H1 (cell line): ENCODE data around the gene STK39. TPM values are rescaled to one million over a fixed set of nuclear protein-coding genes. Genes with fewer than 3 reads are reported as not detected.

Source experiments
- CTCF ChIA-PET: fragments of 300-600 bp; sonication (Branson Sonifier 250); formaldehyde crosslinking; loops from one replicate; lab custom pipeline; 2021; ENCODE audit not compliant: partially characterized antibody; lab: Charles Lee
- POLR2A ChIA-PET: fragments of 300-600 bp; sonication (Branson Sonifier 250); formaldehyde crosslinking; loops from one replicate; lab custom pipeline; 2021; ENCODE audit warnings: inconsistent platforms; ENCODE audit not compliant: partially characterized antibody; lab: Charles Lee
- DNase-seq, 2 experiments: peaks; one replicate each; pipeline versions ENCODE4 v3.0.0 to v3.0.0-alpha.2; 2010 to 2022; ENCODE audit warnings: low spot score in 2 of 2, low read depth in 1 of 2, mixed read lengths in 1 of 2
- FAIRE-seq: peaks from 2 replicates; lab custom pipeline; 2011; peaks lifted over from hg19 to GRCh38; lab: Jason Lieb, UNC
- H2AFZ ChIP-seq: 2 replicates; pipeline ENCODE4 v1.8.1; 2012; ENCODE audit warnings: low read length, inconsistent platforms
- H2AK5ac ChIP-seq: 2 replicates; pipeline ENCODE4 v1.6.1; 2013; ENCODE audit warnings: low read depth, low read length
- H2BK120ac ChIP-seq: replicated peaks from 2 replicates; pipeline ENCODE3; 2013; ENCODE audit warnings: low read depth, low read length, inconsistent platforms
- H2BK12ac ChIP-seq: 2 replicates; pipeline ENCODE4 v1.6.1; 2013; ENCODE audit warnings: low read depth, low read length
- H2BK15ac ChIP-seq: 2 replicates; pipeline ENCODE4 v1.6.1; 2013; ENCODE audit warnings: low read length
- H2BK20ac ChIP-seq: 2 replicates; pipeline ENCODE4 v1.6.1; 2013; ENCODE audit warnings: low read length
- H2BK5ac ChIP-seq: 2 replicates; pipeline ENCODE4 v1.6.1; 2013; ENCODE audit warnings: low read depth, low read length
- H3K14ac ChIP-seq: 2 replicates; pipeline ENCODE4 v1.6.1; 2013; ENCODE audit warnings: inconsistent platforms; ENCODE audit not compliant: insufficient read length
- H3K18ac ChIP-seq: 2 replicates; pipeline ENCODE4 v1.6.1; 2013; ENCODE audit warnings: low read length; ENCODE audit errors: extremely low read depth
- H3K23ac ChIP-seq: 2 replicates; pipeline ENCODE4 v1.6.1; 2013; ENCODE audit warnings: inconsistent platforms; ENCODE audit not compliant: insufficient read length
- H3K23me2 ChIP-seq: 2 replicates; pipeline ENCODE4 v1.6.1; 2013; ENCODE audit warnings: low read depth, low read length
- H3K27ac ChIP-seq: 2 replicates; pipeline ENCODE4 v1.6.1; 2011; ENCODE audit warnings: low read depth, low read length, inconsistent platforms
- H3K27me3 ChIP-seq, 4 experiments: replicated peaks in 1 of 4; 1 replicate in 1 of 4; 2 replicates in 3 of 4; pipeline versions ENCODE4 v1.6.1 to v1.8.1; 2011 to 2013; ENCODE audit warnings: low read length in 3 of 4, mild to moderate bottlenecking in 3 of 4, inconsistent platforms in 2 of 4, mixed read lengths in 2 of 4, moderate library complexity in 1 of 4; ENCODE audit not compliant: control insufficient read depth in 3 of 4, insufficient read depth in 3 of 4; ENCODE audit errors: extremely low read depth in 1 of 4
- H3K36me3 ChIP-seq, 4 experiments: 2 replicates each; pipeline versions ENCODE4 v1.6.1 to v1.8.1; 2011 to 2013; ENCODE audit warnings: mild to moderate bottlenecking in 4 of 4, low read length in 3 of 4, moderate library complexity in 2 of 4, control low read depth in 1 of 4, inconsistent platforms in 1 of 4; ENCODE audit not compliant: insufficient read depth in 4 of 4, control insufficient read depth in 2 of 4
- H3K4ac ChIP-seq: replicated peaks from 2 replicates; pipeline ENCODE3; 2013; ENCODE audit warnings: low read length, low read depth, mixed read lengths, inconsistent platforms; ENCODE audit not compliant: insufficient read length
- H3K4me1 ChIP-seq, 4 experiments: replicated peaks in 1 of 4; 1 replicate in 1 of 4; 2 replicates in 3 of 4; pipeline versions ENCODE4 v1.6.1 to v1.8.1; 2011 to 2013; ENCODE audit warnings: low read length in 3 of 4, inconsistent platforms in 2 of 4, mixed read lengths in 1 of 4; ENCODE audit not compliant: insufficient read depth in 4 of 4, control insufficient read depth in 3 of 4
- H3K4me2 ChIP-seq, 2 experiments: 2 replicates each; pipeline versions ENCODE4 v1.6.1 to v1.8.1; 2011 to 2013; ENCODE audit warnings: low read depth in 2 of 2, low read length in 2 of 2, control low read depth in 1 of 2, inconsistent platforms in 1 of 2, mild to moderate bottlenecking in 1 of 2; ENCODE audit not compliant: insufficient read depth in 1 of 2
- H3K4me3 ChIP-seq, 4 experiments: fragments of 200-600, 300-600 bp in 1 of 4; sonication (generic), shearing (Covaris generic), sonication (Bioruptor Twin) in 1 of 4; 2 replicates each; pipeline versions ENCODE4 v1.5.1 to v1.8.1; 2011 to 2016; ENCODE audit warnings: low read length in 4 of 4, low read depth in 3 of 4, control low read depth in 2 of 4, inconsistent platforms in 2 of 4, mild to moderate bottlenecking in 2 of 4, mixed read lengths in 1 of 4, moderate library complexity in 1 of 4; ENCODE audit not compliant: insufficient read depth in 2 of 4; ENCODE audit errors: extremely low read depth in 1 of 4
- H3K56ac ChIP-seq: replicated peaks from 2 replicates; pipeline ENCODE3; 2013; ENCODE audit warnings: low read depth, mild to moderate bottlenecking, mixed read lengths, low read length, inconsistent platforms; ENCODE audit not compliant: insufficient read length
- H3K79me1 ChIP-seq: 2 replicates; pipeline ENCODE4 v1.6.1; 2013; ENCODE audit warnings: low read depth, low read length, control low read depth
- H3K79me2 ChIP-seq, 2 experiments: 2 replicates each; pipeline versions ENCODE4 v1.6.1 to v1.8.1; 2012 to 2013; ENCODE audit warnings: low read length in 2 of 2, mild to moderate bottlenecking in 2 of 2, inconsistent platforms in 1 of 2; ENCODE audit not compliant: insufficient read depth in 2 of 2, control insufficient read depth in 1 of 2
- H3K9ac ChIP-seq, 4 experiments: replicated peaks in 1 of 4; 1 replicate in 1 of 4; 2 replicates in 3 of 4; pipeline versions ENCODE4 v1.6.1 to v1.8.1; 2011 to 2013; ENCODE audit warnings: low read depth in 3 of 4, low read length in 3 of 4, control low read depth in 2 of 4, mild to moderate bottlenecking in 2 of 4, moderate library complexity in 2 of 4, inconsistent platforms in 1 of 4; ENCODE audit errors: extremely low read depth in 1 of 4
- H3K9me3 ChIP-seq, 2 experiments: 2 replicates each; pipeline versions ENCODE4 v1.6.1 to v1.8.1; 2012 to 2013; ENCODE audit warnings: mild to moderate bottlenecking in 2 of 2, moderate library complexity in 2 of 2, control low read depth in 1 of 2, inconsistent platforms in 1 of 2, low read depth in 1 of 2, low read length in 1 of 2, mixed read lengths in 1 of 2; ENCODE audit not compliant: insufficient read depth in 2 of 2
- H4K20me1 ChIP-seq, 2 experiments: replicated peaks in 1 of 2; 2 replicates each; pipeline versions ENCODE3 to v1.8.1; 2011 to 2013; ENCODE audit warnings: inconsistent platforms in 2 of 2, low read length in 2 of 2, mild to moderate bottlenecking in 1 of 2; ENCODE audit not compliant: insufficient read depth in 2 of 2, control insufficient read depth in 1 of 2
- H4K5ac ChIP-seq: 2 replicates; pipeline ENCODE4 v1.6.1; 2013; ENCODE audit warnings: low read length, low read depth, mixed read lengths, inconsistent platforms; ENCODE audit not compliant: insufficient read length
- H4K8ac ChIP-seq: 2 replicates; pipeline ENCODE4 v1.8.0; 2013; ENCODE audit warnings: mild to moderate bottlenecking, moderate library complexity, low read length, inconsistent platforms; ENCODE audit not compliant: insufficient read depth; ENCODE audit errors: extremely low read depth
- H4K91ac ChIP-seq: replicated peaks from 2 replicates; pipeline ENCODE3; 2013; ENCODE audit warnings: low read length, mixed read lengths, inconsistent platforms; ENCODE audit not compliant: insufficient read length
- BACH1 ChIP-seq: IDR thresholded peaks from 2 replicates; pipeline ENCODE4 v1.6.1; 2012; ENCODE audit warnings: low read length, improper control_type of control experiment
- CBX8 ChIP-seq: fragments of 300-800, 300-1000 bp; sonication (generic); IDR thresholded peaks from 2 replicates; pipeline ENCODE4 v1.7.1; 2016; ENCODE audit warnings: low read depth, low read length, borderline replicate concordance
- EZH2 ChIP-seq: fragments of 200-600 bp; sonication (generic); IDR thresholded peaks from 2 replicates; pipeline ENCODE4 v1.7.1; 2012; ENCODE audit warnings: low read depth, mild to moderate bottlenecking, moderate library complexity, low read length, inconsistent platforms; ENCODE audit not compliant: severe bottlenecking
- POLR2AphosphoS5 ChIP-seq: IDR thresholded peaks from 2 replicates; pipeline ENCODE4 v1.6.1; 2011; ENCODE audit warnings: low read depth, low read length
- RNF2 ChIP-seq: fragments of 200-900, 300-1000 bp; sonication (generic); IDR thresholded peaks from 2 replicates; pipeline ENCODE4 v1.7.1; 2016; ENCODE audit warnings: borderline replicate concordance, low read depth, mild to moderate bottlenecking, antibody characterized with exemption, low read length; ENCODE audit not compliant: poor library complexity, severe bottlenecking; ENCODE audit errors: missing control alignments
- TBP ChIP-seq: IDR thresholded peaks from 2 replicates; pipeline ENCODE4 v1.6.1; 2011; ENCODE audit warnings: low read depth, low read length, improper control_type of control experiment
- WGBS, 2 experiments: shearing (Covaris generic) in 1 of 2; methylation state at CpG; one replicate each; pipeline versions ENCODE4 v1.1.6 to v1.1.7; 2013 to 2015; ENCODE audit warnings: low lambda C conversion rate in 2 of 2, mixed read lengths in 2 of 2, inconsistent platforms in 1 of 2, low coverage in 1 of 2, missing lambda C conversion rate in 1 of 2; ENCODE audit not compliant: insufficient replicate concordance in 2 of 2, insufficient coverage in 1 of 2, insufficient read length in 1 of 2; ENCODE audit errors: extremely low coverage in 1 of 2, missing lambda C conversion rate in 1 of 2; 5-methylcytosine and 5-hydroxymethylcytosine counted together
- polyA plus RNA-seq, 7 experiments: library from polyadenylated mRNA; depleted of rRNA in 3 of 7; stranded (reverse) in 5 of 7; unstranded in 2 of 7; fragments of >200 nt in 5 of 7; fragments of 200-250 nt in 2 of 7; gene quantifications; 1 replicate in 5 of 7; 2 replicates in 1 of 7; 4 replicates in 1 of 7; pipeline versions ENCODE4 v1.2.1 to v1.2.3, GENCODE V29; 2011 to 2013; ENCODE audit warnings: missing spikeins in 2 of 7, mixed read lengths in 2 of 7
- total RNA-seq: library from RNA; stranded (reverse); fragmentation: NEBNext Ultra II Directional; extraction: Animal tissue kit (Norgen Biotek cat#: 25700); gene quantifications from 2 replicates; pipeline ENCODE4 v1.2.1, GENCODE V29; 2021

Gene STK39
- total and polyA plus RNA-seq, 2 of the 8 experiments (the other 6 are each of a cell fraction or from before 2014, with no cell fraction given) = 13.7 to 23.8 TPM

DNA sequence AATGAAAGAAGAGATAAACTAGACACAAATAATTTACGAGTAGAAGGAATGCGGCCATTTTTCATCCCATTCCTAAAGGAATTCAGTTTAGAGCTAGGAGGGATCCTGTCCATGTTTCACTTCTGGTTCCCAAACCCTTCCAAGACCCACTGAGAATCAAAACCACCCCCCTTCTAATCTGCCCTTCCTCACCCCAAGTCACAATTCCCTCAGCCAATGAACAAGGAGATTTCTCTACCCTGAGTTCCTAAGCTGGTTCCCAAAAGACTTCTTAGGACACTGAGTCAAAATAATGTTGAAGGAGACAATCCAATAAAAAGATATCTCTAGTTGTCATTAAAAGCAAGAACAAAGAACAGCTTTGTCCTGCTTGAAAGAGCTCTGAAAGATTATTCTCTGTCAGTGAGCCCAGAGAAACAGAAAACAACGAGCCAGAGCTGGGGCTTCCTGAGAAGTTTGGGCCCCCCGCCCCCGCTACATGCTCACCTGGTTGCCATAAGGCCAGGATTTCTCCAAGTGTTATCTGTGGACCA, 45.7 kb downstream of the STK39 start:
- Histone ChIP-seq H3K27me3 (no peaks in the 10 kb centered on the region), H3K4me1 (peaks cover 1 to 11% (median 8%) of the 10 kb centered on the region in 4 experiments; a peak in 6 of 7 replicates), H2BK120ac (no peak overlapping the region), H2BK15ac (no peak overlapping the region), H3K27ac (no peak overlapping the region), H4K8ac (no peak overlapping the region), H3K36me3 (peaks cover 0 to 2% (median 0%) of the 10 kb centered on the region in 4 experiments; a peak in 2 of 8 replicates), H3K9me3 (no peaks in the 10 kb centered on the region), H3K14ac (no peak overlapping the region), H3K4ac (no peak overlapping the region), H3K23me2 (no peaks in the 10 kb centered on the region), H4K5ac (no peak overlapping the region), H3K79me1 (no peaks in the 10 kb centered on the region), H4K91ac (no peak overlapping the region), H3K23ac (no peak overlapping the region), H3K4me3 (no peak overlapping the region), H2AFZ (no peak overlapping the region), H3K4me2 (no peak overlapping the region), H3K79me2 (peaks cover 0 to 4% of the 10 kb centered on the region in 2 experiments; a peak in 2 of 4 replicates), H3K18ac (no peak overlapping the region), H2BK12ac (no peak overlapping the region), H4K20me1 (no peaks in the 10 kb centered on the region), H3K56ac (no peak overlapping the region), H2BK5ac (no peak overlapping the region), H3K9ac (no peak overlapping the region), H2BK20ac (no peak overlapping the region), H2AK5ac (no peak overlapping the region)
- CTCF ChIA-PET = interaction anchor here (1.0 to 2.1 kb wide), 2 partner anchors 10 to 28 kb away, joined by 3 to 4 read pairs; no protein-coding TSS in a partner anchor
- POLR2A ChIA-PET = interaction anchor here (1.3 to 1.6 kb wide), 2 partner anchors 10 to 17 kb away, joined by 3 to 4 read pairs; no protein-coding TSS in a partner anchor
- FAIRE-seq (no peak), DNase-seq (no peak)
- WGBS, 2 experiments = 91% methylated on average over 5 of the region's 5 CpGs; no CpG with 5 or more reads in 1 of the 2 experiments
- no peak for TF ChIP-seq POLR2AphosphoS5
- TF ChIP-seq TBP = no peak
- no peak for TF ChIP-seq RNF2
- TF ChIP-seq CBX8 = no peak
- no peak for TF ChIP-seq EZH2
- TF ChIP-seq BACH1 = no peak
